T-helper 1 cell (primary cell): ENCODE results near the gene SOX1.

Source experiments
- DNase-seq, 5 donors: peaks; one replicate each; pipeline ENCODE4 v3.0.0-alpha.2; 2012 to 2020

SOX1 gene

GRCh38 chr13:112073245-112074138 is 6.5 kb downstream of the SOX1 start:
- DNase-seq: no peak

- DNase-seq: no peak
Observed at GRCh38 chr13:112074139-112074865, 7.4 kb downstream of the SOX1 start.

GRCh38 chr13:112077729-112078128 is 10.8 kb downstream of the SOX1 start:
- no peak for DNase-seq

GRCh38 chr13:112078216-112078615 is 11.3 kb downstream of the SOX1 start:
- DNase-seq: no peak

- DNase-seq: no peak
Observed at GRCh38 chr13:112078879-112079531, 12.1 kb downstream of the SOX1 start.

- DNase-seq: no peak
Observed at GRCh38 chr13:112079696-112080095, 12.7 kb downstream of the SOX1 start.

- DNase-seq: no peak
Observed at GRCh38 chr13:112083971-112084370, 17.0 kb downstream of the SOX1 start.

GRCh38 chr13:112092453-112092852 is 25.5 kb downstream of the SOX1 start:
- no peak for DNase-seq

- no peak for DNase-seq
Observed at GRCh38 chr13:112095354-112095753, 28.4 kb downstream of the SOX1 start.

- DNase-seq: no peak
Observed at GRCh38 chr13:112096959-112097358, 30.0 kb downstream of the SOX1 start.

GRCh38 chr13:112097770-112098169 is 30.8 kb downstream of the SOX1 start:
- no peak for DNase-seq

- DNase-seq: no peak
Observed at GRCh38 chr13:112098699-112099098, 31.8 kb downstream of the SOX1 start.

GRCh38 chr13:112101360-112101930 is 34.5 kb downstream of the SOX1 start:
- DNase-seq: no peak

GRCh38 chr13:112102243-112102642 is 35.3 kb downstream of the SOX1 start:
- no peak for DNase-seq

GRCh38 chr13:112103260-112103838 is 36.4 kb downstream of the SOX1 start:
- DNase-seq: no peak

- DNase-seq: no peak
Observed at GRCh38 chr13:112103961-112104880, 37.3 kb downstream of the SOX1 start.

- no peak for DNase-seq
Observed at GRCh38 chr13:112104881-112105234, 37.9 kb downstream of the SOX1 start.

GRCh38 chr13:112105244-112105681 is 38.3 kb downstream of the SOX1 start:
- DNase-seq: no peak

GRCh38 chr13:112105892-112106291 is 38.9 kb downstream of the SOX1 start:
- no peak for DNase-seq

- DNase-seq: no peak
Observed at GRCh38 chr13:112106478-112107141, 39.7 kb downstream of the SOX1 start.

GRCh38 chr13:112107289-112107688 is 40.3 kb downstream of the SOX1 start:
- no peak for DNase-seq
